CD1c-positive myeloid dendritic cell (primary cell): Measurements from ENCODE around the gene TRNP1.

Experiments
- DNase-seq: peaks from one replicate; pipeline ENCODE4 v3.0.0-alpha.2; 2016; ENCODE audit errors: extremely low spot score

The TRNP1 gene

GRCh38 chr1:26972821-26973220 is 20.7 kb upstream of the TRNP1 start:
- DNase-seq: no peak

GRCh38 chr1:26976621-26977510 is 16.6 kb upstream of the TRNP1 start:
- no peak for DNase-seq

GRCh38 chr1:26978901-26979300 is 14.6 kb upstream of the TRNP1 start:
- peak; percentile 70 for DNase-seq

- no peak for DNase-seq
Measured at GRCh38 chr1:26981146-26981846, 12.2 kb upstream of the TRNP1 start.

- DNase-seq: no peak
Measured at GRCh38 chr1:26983863-26984262, 9.6 kb upstream of the TRNP1 start.

- DNase-seq: no peak
Measured at GRCh38 chr1:26984291-26984690, 9.2 kb upstream of the TRNP1 start.

GRCh38 chr1:26986658-26987057 is 6.8 kb upstream of the TRNP1 start:
- DNase-seq: no peak

GRCh38 chr1:26989403-26990109 is 3.9 kb upstream of the TRNP1 start:
- DNase-seq: peak; percentile 19

GRCh38 chr1:26991310-26992116 is 2.0 kb upstream of the TRNP1 start:
- DNase-seq: peak; percentile 62

- peak; percentile 4 for DNase-seq
Measured at GRCh38 chr1:26994020-26994786, 711 bp downstream of the TRNP1 start.

GRCh38 chr1:26994787-26995517 is 1.5 kb downstream of the TRNP1 start:
- DNase-seq: no peak

- DNase-seq: no peak
Measured at GRCh38 chr1:26996024-26996423, 2.5 kb downstream of the TRNP1 start.

- DNase-seq: no peak
Measured at GRCh38 chr1:26996665-26997064, 3.2 kb downstream of the TRNP1 start.

GRCh38 chr1:26998429-26999300 is 5.2 kb downstream of the TRNP1 start:
- DNase-seq: no peak

GRCh38 chr1:26999440-26999987 is 6.0 kb downstream of the TRNP1 start:
- no peak for DNase-seq

- no peak for DNase-seq
Measured at GRCh38 chr1:27000090-27000816, 6.8 kb downstream of the TRNP1 start.

- peak; percentile 63 for DNase-seq
Measured at GRCh38 chr1:27000817-27001460, 7.4 kb downstream of the TRNP1 start.
